Osteocyte (in vitro differentiated cells): Measurements from ENCODE around the gene LSG1. TPM values are rescaled to one million over a fixed set of nuclear protein-coding genes. Genes with fewer than 3 reads are reported as not detected.

ENCODE experiments used
- DNase-seq: peaks from one replicate; pipeline ENCODE4 v3.0.0; 2021; ENCODE audit warnings: mixed read lengths; ENCODE audit not compliant: unreplicated experiment; ENCODE audit errors: extremely low spot score
- H3K27ac Mint-ChIP-seq: one replicate; pipeline ENCODE4 v1.8.0; 2021; ENCODE audit warnings: mild to moderate bottlenecking, mixed read lengths; ENCODE audit not compliant: unreplicated experiment
- H3K27me3 Mint-ChIP-seq: one replicate; pipeline ENCODE4 v1.8.0; 2021; ENCODE audit warnings: mixed read lengths; ENCODE audit not compliant: unreplicated experiment
- H3K36me3 Mint-ChIP-seq: one replicate; pipeline ENCODE4 v1.8.0; 2021; ENCODE audit warnings: mixed read lengths; ENCODE audit not compliant: unreplicated experiment
- H3K4me1 Mint-ChIP-seq: one replicate; pipeline ENCODE4 v1.8.0; 2021; ENCODE audit warnings: mixed read lengths; ENCODE audit not compliant: unreplicated experiment
- H3K4me3 Mint-ChIP-seq: one replicate; pipeline ENCODE4 v1.8.0; 2021; ENCODE audit warnings: mild to moderate bottlenecking, moderate library complexity, mixed read lengths; ENCODE audit not compliant: unreplicated experiment
- H3K9me3 Mint-ChIP-seq: one replicate; pipeline ENCODE4 v1.8.0; 2021; ENCODE audit warnings: mixed read lengths; ENCODE audit not compliant: unreplicated experiment
- total RNA-seq: library from RNA; stranded (reverse); gene quantifications from 2 replicates; pipeline ENCODE4 v1.2.1, GENCODE V29; 2021
- TF ChIP-seq, protein P1 (sequence below): fragments of 200-600 bp; sonication (generic); IDR thresholded peaks from 2 replicates; pipeline ENCODE4 v1.5.0; 2021; ENCODE audit warnings: antibody characterized with exemption, mild to moderate bottlenecking, moderate library complexity

Gene LSG1
- total RNA-seq, 1 donor from 2014 or later, result 33.3 TPM

DNA sequence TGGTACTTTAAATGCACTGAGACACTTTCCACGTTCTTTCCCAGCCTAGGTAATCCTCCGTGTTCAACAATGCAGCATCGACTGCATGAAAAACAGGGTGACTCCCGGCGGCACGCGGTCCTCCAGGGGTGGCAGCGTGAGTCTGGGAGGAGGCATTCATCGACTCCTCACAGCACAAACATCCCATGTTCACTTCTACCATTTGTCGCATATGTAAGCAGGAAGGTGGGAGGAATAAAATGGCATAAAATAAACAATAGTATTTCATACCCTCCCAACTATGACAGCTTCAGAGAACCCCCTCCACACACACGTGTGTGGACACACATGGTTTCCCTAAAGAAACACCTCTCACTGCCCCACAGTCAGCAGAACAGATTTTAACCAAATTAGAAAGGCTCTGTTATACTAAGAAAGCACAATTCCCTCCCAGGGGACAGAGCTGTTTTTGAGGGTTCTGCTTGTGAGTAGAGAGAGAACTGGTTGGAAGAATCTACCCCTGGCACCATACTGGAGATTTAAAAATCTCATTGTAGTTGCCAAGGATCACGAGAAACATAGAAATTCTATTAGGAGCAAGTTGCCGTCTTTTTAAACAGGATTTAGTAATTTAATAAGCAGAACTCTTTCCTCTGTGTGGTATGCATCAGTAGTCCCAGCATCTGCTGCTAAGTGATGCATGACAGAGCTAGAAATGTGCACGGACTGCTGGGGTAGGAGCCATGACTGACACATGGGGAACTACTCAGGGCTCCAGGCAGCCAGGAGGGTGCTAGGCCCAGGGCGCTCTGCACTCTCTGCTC is 19.7 kb upstream of the LSG1 start:
- H3K36me3 Mint-ChIP-seq, result peaks cover 8% of the 10 kb centered on the region

DNA sequence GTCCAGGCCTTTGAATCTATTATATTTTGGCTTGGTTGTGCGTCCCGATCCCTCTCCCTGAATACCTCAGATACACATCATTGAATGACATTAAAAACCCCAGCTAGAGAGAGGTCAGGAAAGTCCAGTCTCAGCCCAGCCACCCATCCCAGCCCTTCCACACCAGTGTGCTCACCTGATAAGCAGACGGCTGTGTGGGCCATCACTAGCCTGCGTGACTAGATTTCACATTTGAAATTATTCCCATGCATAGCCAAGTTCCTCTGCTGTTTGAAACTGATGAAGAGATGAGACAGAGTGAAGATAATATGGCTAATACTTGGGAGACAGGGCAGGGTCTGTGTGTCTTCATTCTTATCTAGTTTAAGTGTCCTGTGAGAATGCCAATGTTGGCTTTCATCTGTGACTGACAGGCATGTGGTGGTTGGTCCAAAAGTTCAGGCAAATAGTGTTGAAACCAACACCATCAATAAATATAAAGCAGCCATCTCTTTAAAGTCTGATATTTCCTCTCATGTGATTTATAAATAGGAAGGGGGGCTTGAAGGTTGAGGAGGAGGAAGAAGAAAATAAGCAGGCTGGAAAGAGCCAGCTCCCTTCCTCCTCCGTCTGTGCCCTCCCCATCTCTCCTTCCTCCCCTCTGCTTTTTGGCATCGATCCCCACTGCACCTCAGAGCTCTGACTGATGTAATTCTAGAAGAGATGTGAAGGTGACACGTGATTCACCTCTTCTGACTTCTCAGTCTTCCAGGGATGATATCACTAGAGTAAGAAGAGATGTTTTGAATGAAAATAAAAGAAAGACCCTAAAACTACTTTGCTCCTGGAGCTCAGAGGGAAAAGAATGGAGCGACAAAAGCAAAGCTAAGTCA is 18.7 kb upstream of the LSG1 start:
- H3K27me3 Mint-ChIP-seq, result no peaks in the 10 kb centered on the region
- peaks cover 42% of the 10 kb centered on the region for H3K4me1 Mint-ChIP-seq
- H3K9me3 Mint-ChIP-seq, result no peaks in the 10 kb centered on the region
- H3K4me3 Mint-ChIP-seq, result peak overlapping the region; percentile 35
- H3K27ac Mint-ChIP-seq, result peak overlapping the region; percentile 69
- TF ChIP-seq, protein P1, sequence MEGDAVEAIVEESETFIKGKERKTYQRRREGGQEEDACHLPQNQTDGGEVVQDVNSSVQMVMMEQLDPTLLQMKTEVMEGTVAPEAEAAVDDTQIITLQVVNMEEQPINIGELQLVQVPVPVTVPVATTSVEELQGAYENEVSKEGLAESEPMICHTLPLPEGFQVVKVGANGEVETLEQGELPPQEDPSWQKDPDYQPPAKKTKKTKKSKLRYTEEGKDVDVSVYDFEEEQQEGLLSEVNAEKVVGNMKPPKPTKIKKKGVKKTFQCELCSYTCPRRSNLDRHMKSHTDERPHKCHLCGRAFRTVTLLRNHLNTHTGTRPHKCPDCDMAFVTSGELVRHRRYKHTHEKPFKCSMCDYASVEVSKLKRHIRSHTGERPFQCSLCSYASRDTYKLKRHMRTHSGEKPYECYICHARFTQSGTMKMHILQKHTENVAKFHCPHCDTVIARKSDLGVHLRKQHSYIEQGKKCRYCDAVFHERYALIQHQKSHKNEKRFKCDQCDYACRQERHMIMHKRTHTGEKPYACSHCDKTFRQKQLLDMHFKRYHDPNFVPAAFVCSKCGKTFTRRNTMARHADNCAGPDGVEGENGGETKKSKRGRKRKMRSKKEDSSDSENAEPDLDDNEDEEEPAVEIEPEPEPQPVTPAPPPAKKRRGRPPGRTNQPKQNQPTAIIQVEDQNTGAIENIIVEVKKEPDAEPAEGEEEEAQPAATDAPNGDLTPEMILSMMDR, result no peak
- H3K36me3 Mint-ChIP-seq, result peaks cover 8% of the 10 kb centered on the region
- no peak for DNase-seq

More for the DNA sequence above, 19.7 kb upstream of the LSG1 start:
- TF ChIP-seq, protein P1, result no peak
- H3K9me3 Mint-ChIP-seq, result no peaks in the 10 kb centered on the region
- H3K4me1 Mint-ChIP-seq, result peaks cover 42% of the 10 kb centered on the region
- H3K27me3 Mint-ChIP-seq, result no peaks in the 10 kb centered on the region
- DNase-seq, result no peak
- H3K27ac Mint-ChIP-seq, result peak overlapping the region; percentile 17
- H3K4me3 Mint-ChIP-seq, result no peak overlapping the region

DNA sequence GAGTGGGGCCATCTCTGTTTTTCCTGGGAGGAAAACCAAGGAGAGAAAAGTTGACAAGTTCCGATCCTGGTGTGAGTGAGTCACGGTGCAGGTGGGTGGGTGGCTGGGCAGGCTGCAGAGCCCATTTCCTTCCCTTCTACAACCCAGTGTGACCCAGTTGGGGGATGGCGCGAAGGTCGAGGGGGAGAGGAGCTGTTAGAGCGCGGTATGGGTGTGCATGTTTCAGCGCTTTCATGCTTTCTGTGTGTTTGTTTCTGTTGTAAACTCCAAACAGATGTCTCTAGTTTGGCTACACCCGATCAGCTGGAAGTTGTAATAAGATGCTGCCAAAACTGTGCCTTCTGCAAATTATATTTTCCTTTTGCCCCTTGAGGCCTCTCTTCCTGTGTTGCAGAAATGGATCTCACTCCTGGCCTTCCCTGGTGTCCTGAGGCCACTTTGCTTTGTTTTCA is 17.5 kb upstream of the LSG1 start:
- peak overlapping the region; percentile 89 for H3K27ac Mint-ChIP-seq
- H3K4me3 Mint-ChIP-seq, result peak overlapping the region; percentile 94

DNA sequence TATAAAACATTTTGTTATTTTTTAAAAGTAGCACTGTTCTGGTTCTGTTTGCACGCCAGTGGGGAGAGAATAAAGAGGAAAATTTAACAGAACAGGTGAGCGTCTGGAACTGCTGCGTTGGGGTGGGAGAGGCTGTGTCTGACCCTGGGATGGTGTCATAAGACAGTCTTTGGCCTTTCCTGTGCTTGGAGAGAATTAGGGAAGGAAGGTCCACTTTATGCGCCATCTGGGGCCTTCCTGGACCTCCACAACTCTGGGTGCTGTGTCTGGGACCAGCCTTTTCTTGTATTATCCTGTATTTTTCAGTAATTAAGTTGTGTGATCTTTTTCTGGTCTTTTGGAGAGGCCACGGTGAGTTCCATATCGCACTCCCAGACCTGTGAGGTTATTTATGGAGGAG is 17.0 kb upstream of the LSG1 start:
- no peaks in the 10 kb centered on the region for H3K27me3 Mint-ChIP-seq
- no peak for DNase-seq

More for the DNA sequence above, 17.5 kb upstream of the LSG1 start:
- Mint-ChIP-seq H3K4me1 (peaks cover 49% of the 10 kb centered on the region), H3K27me3 (no peaks in the 10 kb centered on the region), H3K9me3 (no peaks in the 10 kb centered on the region), H3K36me3 (peaks cover 8% of the 10 kb centered on the region)
- peak; percentile 88 for DNase-seq
- TF ChIP-seq, protein P1, result no peak

More for the DNA sequence above, 17.0 kb upstream of the LSG1 start:
- H3K36me3 Mint-ChIP-seq, result peaks cover 8% of the 10 kb centered on the region
- TF ChIP-seq, protein P1, result no peak
- H3K4me3 Mint-ChIP-seq, result peak overlapping the region; percentile 94
- peak overlapping the region; percentile 89 for H3K27ac Mint-ChIP-seq
- no peaks in the 10 kb centered on the region for H3K9me3 Mint-ChIP-seq
- H3K4me1 Mint-ChIP-seq, result peaks cover 49% of the 10 kb centered on the region
